Body of pancreas (tissue), 4 donors: ENCODE measurements around the gene LPCAT1. TPM values are rescaled to one million over a fixed set of nuclear protein-coding genes. Genes with fewer than 3 reads are reported as not detected.

Experiments
- ATAC-seq: fragments of 150-250 bp; one replicate; pipeline ENCODE4 v1.9.1; 2016
- DNase-seq, 4 donors: peaks; one replicate each; pipeline ENCODE4 v3.0.0-alpha.2; 2019
- H3K27ac ChIP-seq, 4 donors: fragments of 200-600 bp; sonication (generic); 1 replicate in 3 of 4; 2 replicates in 1 of 4; pipeline versions ENCODE4 v1.5.1 to v1.6.1; 2016 to 2019; ENCODE audit warnings: mild to moderate bottlenecking in 1 of 4, mixed read lengths in 1 of 4, moderate library complexity in 1 of 4
- H3K27me3 ChIP-seq, 2 donors: fragments of 200-600 bp; sonication (generic); one replicate each; pipeline ENCODE4 v1.6.0; 2016; ENCODE audit warnings: mild to moderate bottlenecking in 1 of 2
- H3K36me3 ChIP-seq, 2 donors: fragments of 200-600 bp; sonication (generic); replicated peaks in 1 of 2; 2 replicates each; pipeline ENCODE4 v1.5.1; 2016; ENCODE audit warnings: low read depth in 2 of 2; ENCODE audit not compliant: insufficient read depth in 1 of 2
- H3K4me1 ChIP-seq: fragments of 200-600 bp; sonication (generic); one replicate; pipeline ENCODE4 v1.6.0; 2016
- H3K4me3 ChIP-seq, 2 donors: fragments of 200-600 bp; sonication (generic); 1 replicate in 1 of 2; 2 replicates in 1 of 2; pipeline ENCODE4 v1.5.1; 2016 to 2019
- H3K9me3 ChIP-seq, 3 donors: fragments of 200-600 bp; sonication (generic); 1 replicate in 2 of 3; 2 replicates in 1 of 3; pipeline ENCODE4 v1.5.1; 2016
- CTCF ChIP-seq, 7 experiments: fragments of 450-650 bp in 4 of 7; fragments of 200-600 bp in 3 of 7; sonication (generic) in 3 of 7; IDR thresholded peaks; one replicate each; pipeline ENCODE4 v1.5.1; 2016 to 2019; ENCODE audit warnings: antibody characterized with exemption in 7 of 7
- POLR2A ChIP-seq, 3 donors: fragments of 450-650 bp; IDR thresholded peaks; one replicate each; pipeline ENCODE4 v1.6.1; 2016; ENCODE audit warnings: antibody characterized with exemption in 3 of 3, mild to moderate bottlenecking in 2 of 3
- WGBS, 2 donors: methylation state at CpG; one replicate each; pipeline ENCODE4 v1.1.5; 2017; 5-methylcytosine and 5-hydroxymethylcytosine counted together
- intact Hi-C: fragments of 100-400 bp; cut with DNase I; formaldehyde crosslinking; loops from one replicate; pipeline ENCODE4 v1.15.1; 2023
- total RNA-seq, 2 donors: library from RNA; depleted of rRNA; stranded (reverse); fragments of >200 nt; gene quantifications; one replicate each; pipeline ENCODE4 v1.1.0, GENCODE V29; 2016

Gene LPCAT1
- total RNA-seq, 2 donors from 2014 or later = 17.1 to 21.5 TPM

GRCh38 chr5:1440098-1440493, 83.7 kb downstream of the LPCAT1 start:
- DNase-seq (no peak), ATAC-seq (no peak)
- H3K4me3 ChIP-seq = no peak overlapping the region
- intact Hi-C loops = no loop called here
- no peaks in the 10 kb centered on the region for H3K9me3 ChIP-seq
- no peaks in the 10 kb centered on the region for H3K36me3 ChIP-seq
- H3K27me3 ChIP-seq = peaks cover 0 to 30% of the 10 kb centered on the region in 2 donors
- peaks cover 10% of the 10 kb centered on the region for H3K4me1 ChIP-seq
- 53 to 67% methylated on average over 3 of the region's 3 CpGs for WGBS, 2 donors
- TF ChIP-seq CTCF (IDR thresholded peaks at IDR 0.05) (no peak), POLR2A (IDR thresholded peaks at IDR 0.05) (no peak)
- no peak overlapping the region for H3K27ac ChIP-seq

GRCh38 chr5:1439388-1440097, 84.2 kb downstream of the LPCAT1 start:
- H3K9me3 ChIP-seq = no peaks in the 10 kb centered on the region
- ATAC-seq (no peak), DNase-seq (no peak)
- H3K27me3 ChIP-seq = peaks cover 0 to 24% of the 10 kb centered on the region in 2 donors
- H3K36me3 ChIP-seq = no peaks in the 10 kb centered on the region
- 60 to 61% methylated on average over 9 to 15 of the region's 15 CpGs for WGBS, 2 donors
- H3K27ac ChIP-seq = no peak overlapping the region
- H3K4me3 ChIP-seq = no peak overlapping the region
- intact Hi-C loops = no loop called here
- peaks cover 5% of the 10 kb centered on the region for H3K4me1 ChIP-seq
- TF ChIP-seq POLR2A (IDR thresholded peaks at IDR 0.05) = no peak
- no peak for TF ChIP-seq CTCF (IDR thresholded peaks at IDR 0.05)

- Histone ChIP-seq H3K27me3 (peaks cover 0 to 17% of the 10 kb centered on the region in 2 donors), H3K9me3 (no peaks in the 10 kb centered on the region), H3K27ac (no peak overlapping the region), H3K4me1 (no peaks in the 10 kb centered on the region), H3K4me3 (no peak overlapping the region), H3K36me3 (no peaks in the 10 kb centered on the region)
- ATAC-seq (no peak), DNase-seq (no peak)
- intact Hi-C loops = no loop called here
- TF ChIP-seq POLR2A (IDR thresholded peaks at IDR 0.05) = no peak
- TF ChIP-seq CTCF (IDR thresholded peaks at IDR 0.05) = no peak
- WGBS, 2 donors = 59 to 65% methylated on average over 9 to 21 of the region's 21 CpGs
These were observed 84.9 kb downstream of the LPCAT1 start for GRCh38 chr5:1438871-1439270.

GRCh38 chr5:1437876-1438559, 85.7 kb downstream of the LPCAT1 start:
- no peaks in the 10 kb centered on the region for H3K4me1 ChIP-seq
- intact Hi-C loops = no loop called here
- 66 to 68% methylated on average over 21 to 25 of the region's 25 CpGs for WGBS, 2 donors
- no peak for ATAC-seq
- no peaks in the 10 kb centered on the region for H3K36me3 ChIP-seq
- H3K27me3 ChIP-seq = peaks cover 0 to 9% of the 10 kb centered on the region in 2 donors
- H3K27ac ChIP-seq = no peak overlapping the region
- H3K4me3 ChIP-seq = no peak overlapping the region
- no peak for TF ChIP-seq POLR2A (IDR thresholded peaks at IDR 0.05)
- no peak for TF ChIP-seq CTCF (IDR thresholded peaks at IDR 0.05)
- H3K9me3 ChIP-seq = no peaks in the 10 kb centered on the region
- no peak for DNase-seq
